ENCODE results near the gene HLA-DRB1.
"Not testable (repeated sequence)": the region's sequence is repeated elsewhere in the genome, so short reads cannot be mapped to it uniquely, and the experiment has no call there.

HLA-DRB1 gene

GRCh38 chr6:32565511-32565910, 24.1 kb downstream of the HLA-DRB1 start:
- in situ Hi-C loops (cut with MboI; ENCODE audit: low sequenced_read_pairs) = no loop called here

GRCh38 chr6:32562940-32563339, 26.7 kb downstream of the HLA-DRB1 start:
- in situ Hi-C loops (cut with MboI; ENCODE audit: low sequenced_read_pairs) = no loop called here

GRCh38 chr6:32559747-32560146, 29.9 kb downstream of the HLA-DRB1 start:
- in situ Hi-C loops (cut with MboI; ENCODE audit: low sequenced_read_pairs) = no loop called here

- in situ Hi-C loops (cut with MboI; ENCODE audit: low sequenced_read_pairs) = no loop called here
Observed at GRCh38 chr6:32558426-32559057, 31.1 kb downstream of the HLA-DRB1 start.

- in situ Hi-C loops (cut with MboI; ENCODE audit: low sequenced_read_pairs) = no loop called here
Observed at GRCh38 chr6:32554116-32554965, 35.3 kb downstream of the HLA-DRB1 start.

- in situ Hi-C loops (cut with MboI; ENCODE audit: low sequenced_read_pairs) = no loop called here
Observed at GRCh38 chr6:32553037-32553742, 36.5 kb downstream of the HLA-DRB1 start.

GRCh38 chr6:32551410-32551809, 38.2 kb downstream of the HLA-DRB1 start:
- in situ Hi-C loops (cut with MboI; ENCODE audit: low sequenced_read_pairs) = no loop called here

GRCh38 chr6:32539839-32540238, 49.8 kb downstream of the HLA-DRB1 start:
- in situ Hi-C loops (cut with MboI; ENCODE audit: low sequenced_read_pairs) = no loop called here

GRCh38 chr6:32530431-32530793, 59.2 kb downstream of the HLA-DRB1 start:
- in situ Hi-C loops (cut with MboI; ENCODE audit: low sequenced_read_pairs) = not testable (repeated sequence)

GRCh38 chr6:32529697-32530430, 59.8 kb downstream of the HLA-DRB1 start, which contains the start of gene HLA-DRB5:
Gene HLA-DRB5, minus strand, starts transcription at chr6:32530287. Its CDS starts 63 bp downstream, at chr6:32530224.
- in situ Hi-C loops (cut with MboI; ENCODE audit: low sequenced_read_pairs) = no loop called here

Measured in HL-60/S4 treated with phorbol 12-myristate 13-acetate at 8.2 ng/mL for 4 days and 3 days (cell line).